ENCODE results near the gene PRKAG2.

DNA sequence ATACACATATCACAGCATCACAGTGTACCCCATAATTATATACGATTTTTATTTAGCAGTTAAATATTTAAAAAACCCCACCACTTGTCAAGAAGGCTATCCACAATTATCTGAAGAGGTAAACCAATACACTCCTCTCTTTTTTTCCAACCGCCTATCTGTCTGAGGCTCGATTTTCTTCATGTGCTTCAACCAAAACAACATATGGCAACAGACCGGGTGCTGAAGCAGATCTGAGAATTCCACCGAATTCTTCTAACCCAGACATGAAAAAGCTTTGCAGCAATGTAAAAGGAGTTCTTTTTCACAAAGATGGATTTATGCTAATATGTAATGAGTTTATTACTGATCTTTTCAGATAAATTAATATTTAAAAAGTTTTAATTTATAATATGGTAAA lies 224.8 kb downstream of the PRKAG2 start:
- TF ChIP-seq, protein P1, sequence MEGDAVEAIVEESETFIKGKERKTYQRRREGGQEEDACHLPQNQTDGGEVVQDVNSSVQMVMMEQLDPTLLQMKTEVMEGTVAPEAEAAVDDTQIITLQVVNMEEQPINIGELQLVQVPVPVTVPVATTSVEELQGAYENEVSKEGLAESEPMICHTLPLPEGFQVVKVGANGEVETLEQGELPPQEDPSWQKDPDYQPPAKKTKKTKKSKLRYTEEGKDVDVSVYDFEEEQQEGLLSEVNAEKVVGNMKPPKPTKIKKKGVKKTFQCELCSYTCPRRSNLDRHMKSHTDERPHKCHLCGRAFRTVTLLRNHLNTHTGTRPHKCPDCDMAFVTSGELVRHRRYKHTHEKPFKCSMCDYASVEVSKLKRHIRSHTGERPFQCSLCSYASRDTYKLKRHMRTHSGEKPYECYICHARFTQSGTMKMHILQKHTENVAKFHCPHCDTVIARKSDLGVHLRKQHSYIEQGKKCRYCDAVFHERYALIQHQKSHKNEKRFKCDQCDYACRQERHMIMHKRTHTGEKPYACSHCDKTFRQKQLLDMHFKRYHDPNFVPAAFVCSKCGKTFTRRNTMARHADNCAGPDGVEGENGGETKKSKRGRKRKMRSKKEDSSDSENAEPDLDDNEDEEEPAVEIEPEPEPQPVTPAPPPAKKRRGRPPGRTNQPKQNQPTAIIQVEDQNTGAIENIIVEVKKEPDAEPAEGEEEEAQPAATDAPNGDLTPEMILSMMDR (IDR thresholded peaks at IDR 0.05), result no peak
- no peak for TF ChIP-seq ZFX (IDR thresholded peaks at IDR 0.05; ENCODE audit: borderline replicate concordance)
